H1 (cell line): Measurements from ENCODE around the gene LHB. TPM values are rescaled to one million over a fixed set of nuclear protein-coding genes. Genes with fewer than 3 reads are reported as not detected.

ENCODE experiments used
- CTCF ChIA-PET: fragments of 300-600 bp; sonication (Branson Sonifier 250); formaldehyde crosslinking; loops from one replicate; lab custom pipeline; 2021; ENCODE audit not compliant: partially characterized antibody; lab: Charles Lee
- POLR2A ChIA-PET: fragments of 300-600 bp; sonication (Branson Sonifier 250); formaldehyde crosslinking; loops from one replicate; lab custom pipeline; 2021; ENCODE audit warnings: inconsistent platforms; ENCODE audit not compliant: partially characterized antibody; lab: Charles Lee
- DNase-seq, 2 experiments: peaks; one replicate each; pipeline versions ENCODE4 v3.0.0 to v3.0.0-alpha.2; 2010 to 2022; ENCODE audit warnings: low spot score in 2 of 2, low read depth in 1 of 2, mixed read lengths in 1 of 2
- FAIRE-seq: peaks from 2 replicates; lab custom pipeline; 2011; peaks lifted over from hg19 to GRCh38; lab: Jason Lieb, UNC
- H2AFZ ChIP-seq: 2 replicates; pipeline ENCODE4 v1.8.1; 2012; ENCODE audit warnings: low read length, inconsistent platforms
- H2AK5ac ChIP-seq: 2 replicates; pipeline ENCODE4 v1.6.1; 2013; ENCODE audit warnings: low read depth, low read length
- H2BK120ac ChIP-seq: replicated peaks from 2 replicates; pipeline ENCODE3; 2013; ENCODE audit warnings: low read depth, low read length, inconsistent platforms
- H2BK12ac ChIP-seq: 2 replicates; pipeline ENCODE4 v1.6.1; 2013; ENCODE audit warnings: low read depth, low read length
- H2BK15ac ChIP-seq: 2 replicates; pipeline ENCODE4 v1.6.1; 2013; ENCODE audit warnings: low read length
- H2BK20ac ChIP-seq: 2 replicates; pipeline ENCODE4 v1.6.1; 2013; ENCODE audit warnings: low read length
- H2BK5ac ChIP-seq: 2 replicates; pipeline ENCODE4 v1.6.1; 2013; ENCODE audit warnings: low read depth, low read length
- H3K14ac ChIP-seq: 2 replicates; pipeline ENCODE4 v1.6.1; 2013; ENCODE audit warnings: inconsistent platforms; ENCODE audit not compliant: insufficient read length
- H3K18ac ChIP-seq: 2 replicates; pipeline ENCODE4 v1.6.1; 2013; ENCODE audit warnings: low read length; ENCODE audit errors: extremely low read depth
- H3K23ac ChIP-seq: 2 replicates; pipeline ENCODE4 v1.6.1; 2013; ENCODE audit warnings: inconsistent platforms; ENCODE audit not compliant: insufficient read length
- H3K23me2 ChIP-seq: 2 replicates; pipeline ENCODE4 v1.6.1; 2013; ENCODE audit warnings: low read depth, low read length
- H3K27ac ChIP-seq: 2 replicates; pipeline ENCODE4 v1.6.1; 2011; ENCODE audit warnings: low read depth, low read length, inconsistent platforms
- H3K27me3 ChIP-seq, 4 experiments: replicated peaks in 1 of 4; 1 replicate in 1 of 4; 2 replicates in 3 of 4; pipeline versions ENCODE4 v1.6.1 to v1.8.1; 2011 to 2013; ENCODE audit warnings: low read length in 3 of 4, mild to moderate bottlenecking in 3 of 4, inconsistent platforms in 2 of 4, mixed read lengths in 2 of 4, moderate library complexity in 1 of 4; ENCODE audit not compliant: control insufficient read depth in 3 of 4, insufficient read depth in 3 of 4; ENCODE audit errors: extremely low read depth in 1 of 4
- H3K36me3 ChIP-seq, 4 experiments: 2 replicates each; pipeline versions ENCODE4 v1.6.1 to v1.8.1; 2011 to 2013; ENCODE audit warnings: mild to moderate bottlenecking in 4 of 4, low read length in 3 of 4, moderate library complexity in 2 of 4, control low read depth in 1 of 4, inconsistent platforms in 1 of 4; ENCODE audit not compliant: insufficient read depth in 4 of 4, control insufficient read depth in 2 of 4
- H3K4ac ChIP-seq: replicated peaks from 2 replicates; pipeline ENCODE3; 2013; ENCODE audit warnings: low read length, low read depth, mixed read lengths, inconsistent platforms; ENCODE audit not compliant: insufficient read length
- H3K4me1 ChIP-seq, 4 experiments: replicated peaks in 1 of 4; 1 replicate in 1 of 4; 2 replicates in 3 of 4; pipeline versions ENCODE4 v1.6.1 to v1.8.1; 2011 to 2013; ENCODE audit warnings: low read length in 3 of 4, inconsistent platforms in 2 of 4, mixed read lengths in 1 of 4; ENCODE audit not compliant: insufficient read depth in 4 of 4, control insufficient read depth in 3 of 4
- H3K4me2 ChIP-seq, 2 experiments: 2 replicates each; pipeline versions ENCODE4 v1.6.1 to v1.8.1; 2011 to 2013; ENCODE audit warnings: low read depth in 2 of 2, low read length in 2 of 2, control low read depth in 1 of 2, inconsistent platforms in 1 of 2, mild to moderate bottlenecking in 1 of 2; ENCODE audit not compliant: insufficient read depth in 1 of 2
- H3K4me3 ChIP-seq, 4 experiments: fragments of 200-600, 300-600 bp in 1 of 4; sonication (generic), shearing (Covaris generic), sonication (Bioruptor Twin) in 1 of 4; 2 replicates each; pipeline versions ENCODE4 v1.5.1 to v1.8.1; 2011 to 2016; ENCODE audit warnings: low read length in 4 of 4, low read depth in 3 of 4, control low read depth in 2 of 4, inconsistent platforms in 2 of 4, mild to moderate bottlenecking in 2 of 4, mixed read lengths in 1 of 4, moderate library complexity in 1 of 4; ENCODE audit not compliant: insufficient read depth in 2 of 4; ENCODE audit errors: extremely low read depth in 1 of 4
- H3K56ac ChIP-seq: replicated peaks from 2 replicates; pipeline ENCODE3; 2013; ENCODE audit warnings: low read depth, mild to moderate bottlenecking, mixed read lengths, low read length, inconsistent platforms; ENCODE audit not compliant: insufficient read length
- H3K79me1 ChIP-seq: 2 replicates; pipeline ENCODE4 v1.6.1; 2013; ENCODE audit warnings: low read depth, low read length, control low read depth
- H3K79me2 ChIP-seq, 2 experiments: 2 replicates each; pipeline versions ENCODE4 v1.6.1 to v1.8.1; 2012 to 2013; ENCODE audit warnings: low read length in 2 of 2, mild to moderate bottlenecking in 2 of 2, inconsistent platforms in 1 of 2; ENCODE audit not compliant: insufficient read depth in 2 of 2, control insufficient read depth in 1 of 2
- H3K9ac ChIP-seq, 4 experiments: replicated peaks in 1 of 4; 1 replicate in 1 of 4; 2 replicates in 3 of 4; pipeline versions ENCODE4 v1.6.1 to v1.8.1; 2011 to 2013; ENCODE audit warnings: low read depth in 3 of 4, low read length in 3 of 4, control low read depth in 2 of 4, mild to moderate bottlenecking in 2 of 4, moderate library complexity in 2 of 4, inconsistent platforms in 1 of 4; ENCODE audit errors: extremely low read depth in 1 of 4
- H3K9me3 ChIP-seq, 2 experiments: 2 replicates each; pipeline versions ENCODE4 v1.6.1 to v1.8.1; 2012 to 2013; ENCODE audit warnings: mild to moderate bottlenecking in 2 of 2, moderate library complexity in 2 of 2, control low read depth in 1 of 2, inconsistent platforms in 1 of 2, low read depth in 1 of 2, low read length in 1 of 2, mixed read lengths in 1 of 2; ENCODE audit not compliant: insufficient read depth in 2 of 2
- H4K20me1 ChIP-seq, 2 experiments: replicated peaks in 1 of 2; 2 replicates each; pipeline versions ENCODE3 to v1.8.1; 2011 to 2013; ENCODE audit warnings: inconsistent platforms in 2 of 2, low read length in 2 of 2, mild to moderate bottlenecking in 1 of 2; ENCODE audit not compliant: insufficient read depth in 2 of 2, control insufficient read depth in 1 of 2
- H4K5ac ChIP-seq: 2 replicates; pipeline ENCODE4 v1.6.1; 2013; ENCODE audit warnings: low read length, low read depth, mixed read lengths, inconsistent platforms; ENCODE audit not compliant: insufficient read length
- H4K8ac ChIP-seq: 2 replicates; pipeline ENCODE4 v1.8.0; 2013; ENCODE audit warnings: mild to moderate bottlenecking, moderate library complexity, low read length, inconsistent platforms; ENCODE audit not compliant: insufficient read depth; ENCODE audit errors: extremely low read depth
- H4K91ac ChIP-seq: replicated peaks from 2 replicates; pipeline ENCODE3; 2013; ENCODE audit warnings: low read length, mixed read lengths, inconsistent platforms; ENCODE audit not compliant: insufficient read length
- BACH1 ChIP-seq: IDR thresholded peaks from 2 replicates; pipeline ENCODE4 v1.6.1; 2012; ENCODE audit warnings: low read length, improper control_type of control experiment
- CEBPB ChIP-seq: IDR thresholded peaks from 2 replicates; pipeline ENCODE4 v1.6.1; 2012; ENCODE audit warnings: low read depth, low read length
- CHD1 ChIP-seq: IDR thresholded peaks from 2 replicates; pipeline ENCODE4 v1.6.1; 2012; ENCODE audit warnings: low read depth, low read length, improper control_type of control experiment
- FOSL1 ChIP-seq: IDR thresholded peaks from 2 replicates; pipeline ENCODE4 v1.6.1; 2011; ENCODE audit warnings: mild to moderate bottlenecking, low read depth, low read length, moderate library complexity; ENCODE audit not compliant: insufficient read depth
- KDM4A ChIP-seq: IDR thresholded peaks from one replicate; pipeline ENCODE4 v1.7.1; 2012; ENCODE audit warnings: low read depth, mild to moderate bottlenecking, moderate library complexity, low read length, inconsistent platforms; ENCODE audit not compliant: severe bottlenecking
- NANOG ChIP-seq: IDR thresholded peaks from 2 replicates; pipeline ENCODE4 v1.6.1; 2011; ENCODE audit warnings: low read length, low read depth, mild to moderate bottlenecking, inconsistent platforms; ENCODE audit not compliant: insufficient read depth, poor library complexity, severe bottlenecking
- POLR2AphosphoS5 ChIP-seq: IDR thresholded peaks from 2 replicates; pipeline ENCODE4 v1.6.1; 2011; ENCODE audit warnings: low read depth, low read length
- RNF2 ChIP-seq: fragments of 200-900, 300-1000 bp; sonication (generic); IDR thresholded peaks from 2 replicates; pipeline ENCODE4 v1.7.1; 2016; ENCODE audit warnings: borderline replicate concordance, low read depth, mild to moderate bottlenecking, antibody characterized with exemption, low read length; ENCODE audit not compliant: poor library complexity, severe bottlenecking; ENCODE audit errors: missing control alignments
- SIRT6 ChIP-seq: IDR thresholded peaks from one replicate; pipeline ENCODE4 v1.7.1; 2012; ENCODE audit warnings: low read length, inconsistent platforms
- SIX5 ChIP-seq: IDR thresholded peaks from 2 replicates; pipeline ENCODE4 v1.6.1; 2011; ENCODE audit warnings: mild to moderate bottlenecking, low read depth, low read length
- SUZ12 ChIP-seq: fragments of 200-600 bp; sonication (generic); IDR thresholded peaks from 2 replicates; pipeline ENCODE4 v1.6.1; 2012; ENCODE audit warnings: mild to moderate bottlenecking, inconsistent platforms, low read length, moderate library complexity, mixed read lengths
- TAF7 ChIP-seq: optimal IDR thresholded peaks from 2 replicates; pipeline ENCODE3; 2011; ENCODE audit warnings: low read depth, mild to moderate bottlenecking, inconsistent platforms, low read length, moderate library complexity, borderline replicate concordance
- TCF12 ChIP-seq: IDR thresholded peaks from 2 replicates; pipeline ENCODE4 v1.6.1; 2011; ENCODE audit warnings: low read depth, mild to moderate bottlenecking, low read length
- TEAD4 ChIP-seq: IDR thresholded peaks from 2 replicates; pipeline ENCODE4 v1.6.1; 2012; ENCODE audit warnings: low read depth, low read length, inconsistent platforms, mixed read lengths
- WGBS, 2 experiments: shearing (Covaris generic) in 1 of 2; methylation state at CpG; one replicate each; pipeline versions ENCODE4 v1.1.6 to v1.1.7; 2013 to 2015; ENCODE audit warnings: low lambda C conversion rate in 2 of 2, mixed read lengths in 2 of 2, inconsistent platforms in 1 of 2, low coverage in 1 of 2, missing lambda C conversion rate in 1 of 2; ENCODE audit not compliant: insufficient replicate concordance in 2 of 2, insufficient coverage in 1 of 2, insufficient read length in 1 of 2; ENCODE audit errors: extremely low coverage in 1 of 2, missing lambda C conversion rate in 1 of 2; 5-methylcytosine and 5-hydroxymethylcytosine counted together
- polyA plus RNA-seq, 7 experiments: library from polyadenylated mRNA; depleted of rRNA in 3 of 7; stranded (reverse) in 5 of 7; unstranded in 2 of 7; fragments of >200 nt in 5 of 7; fragments of 200-250 nt in 2 of 7; gene quantifications; 1 replicate in 5 of 7; 2 replicates in 1 of 7; 4 replicates in 1 of 7; pipeline versions ENCODE4 v1.2.1 to v1.2.3, GENCODE V29; 2011 to 2013; ENCODE audit warnings: missing spikeins in 2 of 7, mixed read lengths in 2 of 7
- total RNA-seq: library from RNA; stranded (reverse); fragmentation: NEBNext Ultra II Directional; extraction: Animal tissue kit (Norgen Biotek cat#: 25700); gene quantifications from 2 replicates; pipeline ENCODE4 v1.2.1, GENCODE V29; 2021

Gene LHB
- total and polyA plus RNA-seq, 2 of the 8 experiments (the other 6 are each of a cell fraction or from before 2014, with no cell fraction given): 0.53 TPM; not detected in 1

- H3K79me1 ChIP-seq: peaks cover 2% of the 10 kb centered on the region; the same call in 1 of the 2 replicates
- WGBS, 2 experiments: 95% methylated on average over 7 of the region's 7 CpGs; no CpG with 5 or more reads in 1 of the 2 experiments
- H3K9ac ChIP-seq: no peak overlapping the region
- H2BK5ac ChIP-seq: no peak overlapping the region
- no peak overlapping the region for H3K23ac ChIP-seq
- H2BK12ac ChIP-seq: no peak overlapping the region
- no peak overlapping the region for H3K4me2 ChIP-seq
- no peak overlapping the region for H3K14ac ChIP-seq
- DNase-seq (no peak), FAIRE-seq (no peak)
- H2BK15ac ChIP-seq: no peak overlapping the region
- H4K20me1 ChIP-seq: peaks cover 0 to 12% of the 10 kb centered on the region in 2 experiments
- POLR2A ChIA-PET: interaction anchor here (0.8 kb wide), 1 partner anchor 9 kb away, joined by 3 read pairs; no protein-coding TSS in a partner anchor
- no peak overlapping the region for H2AK5ac ChIP-seq
- CTCF ChIA-PET: interaction anchor here (1.0 to 2.2 kb wide), 2 partner anchors 9 to 194 kb away, joined by 4 to 8 read pairs; no protein-coding TSS in a partner anchor
- H2BK20ac ChIP-seq: no peak overlapping the region
- H3K56ac ChIP-seq: no peak overlapping the region
- H4K8ac ChIP-seq: no peak overlapping the region
- no peak overlapping the region for H4K91ac ChIP-seq
- H3K4me3 ChIP-seq: no peak overlapping the region
- no peak overlapping the region for H4K5ac ChIP-seq
- H3K27ac ChIP-seq: no peak overlapping the region
- H3K18ac ChIP-seq: no peak overlapping the region
- no peak overlapping the region for H3K4ac ChIP-seq
- H3K9me3 ChIP-seq: no peaks in the 10 kb centered on the region
- H3K27me3 ChIP-seq: no peaks in the 10 kb centered on the region
- no peak overlapping the region for H2AFZ ChIP-seq
- H3K79me2 ChIP-seq: no peaks in the 10 kb centered on the region
- no peaks in the 10 kb centered on the region for H3K4me1 ChIP-seq
- H2BK120ac ChIP-seq: no peak overlapping the region
- peaks cover 15 to 47% (median 37%) of the 10 kb centered on the region in 4 experiments for H3K36me3 ChIP-seq
- H3K23me2 ChIP-seq: no peaks in the 10 kb centered on the region
- TF ChIP-seq SIRT6 (no peak), KDM4A (no peak), TCF12 (no peak), RNF2 (no peak), TEAD4 (no peak), FOSL1 (no peak), POLR2AphosphoS5 (no peak), SUZ12 (no peak), BACH1 (no peak), TAF7 (no peak), SIX5 (no peak), CHD1 (no peak), NANOG (no peak), CEBPB (no peak)
Observed at GRCh38 chr19:49004964-49005614, 11.8 kb downstream of the LHB start.
